Measurements from ENCODE around the gene C3orf49. TPM values are rescaled to one million over a fixed set of nuclear protein-coding genes. Genes with fewer than 3 reads are reported as not detected.

C3orf49 gene
- total and polyA plus RNA-seq, 2 of the 13 experiments (the other 11 are each of a cell fraction or from before 2014, with no cell fraction given) = not detected

- TF ChIP-seq HOMEZ (CRISPR knock-in tag; IDR thresholded peaks at IDR 0.05; ENCODE audit: low read depth) (peak; percentile 55; the same call in 1 of the 2 replicates), KIAA2018 (CRISPR knock-in tag; IDR thresholded peaks at IDR 0.05; ENCODE audit: borderline replicate concordance) (no peak), SMYD3 (CRISPR knock-in tag; IDR thresholded peaks at IDR 0.05) (no peak), ZMYM2 (CRISPR knock-in tag; IDR thresholded peaks at IDR 0.05) (0 out of 2 replicates have a peak, but pooled peaks have one; percentile 23), TEAD3 (CRISPR knock-in tag; optimal IDR thresholded peaks at IDR 0.05; ENCODE audit: borderline replicate concordance) (peak; percentile 40), SIX1 (CRISPR knock-in tag; IDR thresholded peaks at IDR 0.05; ENCODE audit: borderline replicate concordance) (no peak), ZNF672 (CRISPR knock-in tag; IDR thresholded peaks at IDR 0.05) (no peak), POLR2G (IDR thresholded peaks at IDR 0.05; ENCODE audit: low read depth, low read length) (no peak), ZNF598 (CRISPR knock-in tag; IDR thresholded peaks at IDR 0.05; ENCODE audit: borderline replicate concordance) (no peak), PHB2 (IDR thresholded peaks at IDR 0.05; ENCODE audit: partially characterized antibody) (no peak), ZNF597 (CRISPR knock-in tag; IDR thresholded peaks at IDR 0.05) (no peak), ZNF629 (CRISPR knock-in tag; conservative IDR thresholded peaks at IDR 0.05) (no peak), ZNF576 (CRISPR knock-in tag; IDR thresholded peaks at IDR 0.05) (no peak), ZNF235 (CRISPR knock-in tag; IDR thresholded peaks at IDR 0.05; ENCODE audit: borderline replicate concordance) (no peak), ZNF20 (CRISPR knock-in tag; IDR thresholded peaks at IDR 0.05) (no peak), TBX2 (CRISPR knock-in tag; IDR thresholded peaks at IDR 0.05; ENCODE audit: borderline replicate concordance) (no peak), KLF12 (CRISPR knock-in tag; IDR thresholded peaks at IDR 0.05; ENCODE audit: borderline replicate concordance) (no peak), GRHL1 (CRISPR knock-in tag; conservative IDR thresholded peaks at IDR 0.05) (no peak)
These were observed 72.4 kb downstream of the C3orf49 start (continued) for GRCh38 chr3:63891518-63891917.

Measured in HepG2 (cell line).